HCT116 (cell line): ENCODE results near the gene DNASE1L1.

Experiments
- EZH2 ChIP-seq: fragments of 200-600 bp; sonication (generic); IDR thresholded peaks from 2 replicates; pipeline ENCODE4 v1.6.1; 2017; ENCODE audit warnings: antibody characterized with exemption, mixed run types
- EZH2phosphoT487 ChIP-seq: fragments of 200-600 bp; IDR thresholded peaks from 2 replicates; pipeline ENCODE4 v1.6.1; 2018; ENCODE audit warnings: antibody characterized with exemption, borderline replicate concordance
- POLR2A ChIP-seq: IDR thresholded peaks from 2 replicates; pipeline ENCODE4 v1.7.0; 2011; ENCODE audit warnings: borderline replicate concordance; ENCODE audit not compliant: insufficient read depth, insufficient read length; ENCODE audit errors: extremely low read depth
- POLR2AphosphoS5 ChIP-seq: IDR thresholded peaks from 2 replicates; pipeline ENCODE4 v1.6.1; 2011; ENCODE audit warnings: mild to moderate bottlenecking, low read depth, low read length, moderate library complexity
- RAD21 ChIP-seq: IDR thresholded peaks from 2 replicates; pipeline ENCODE4 v1.6.1; 2012; ENCODE audit warnings: low read depth, mild to moderate bottlenecking
- YY1 ChIP-seq: IDR thresholded peaks from 2 replicates; pipeline ENCODE4 v1.6.1; 2011; ENCODE audit warnings: low read length, low read depth, moderate library complexity, mild to moderate bottlenecking; ENCODE audit not compliant: insufficient replicate concordance; ENCODE audit errors: extremely low read depth
- ZBTB33 ChIP-seq: IDR thresholded peaks from 2 replicates; pipeline ENCODE4 v1.6.1; 2011; ENCODE audit warnings: mild to moderate bottlenecking, low read length, moderate library complexity; ENCODE audit not compliant: insufficient replicate concordance; ENCODE audit errors: extremely low read depth
- TF ChIP-seq, protein P1 (sequence below), 3 experiments: fragments of 200-600 bp in 1 of 3; sonication (generic) in 1 of 3; IDR thresholded peaks in 2 of 3; conservative IDR thresholded peaks in 1 of 3; 2 replicates each; pipeline ENCODE4 v1.5.1; 2012 to 2017; ENCODE audit warnings: low read depth in 2 of 3, low read length in 2 of 3, antibody characterized with exemption in 1 of 3, borderline replicate concordance in 1 of 3, control low read depth in 1 of 3, mild to moderate bottlenecking in 1 of 3, mixed read lengths in 1 of 3, mixed run types in 1 of 3, moderate library complexity in 1 of 3; ENCODE audit not compliant: insufficient read depth in 1 of 3

- TF ChIP-seq, protein P1, sequence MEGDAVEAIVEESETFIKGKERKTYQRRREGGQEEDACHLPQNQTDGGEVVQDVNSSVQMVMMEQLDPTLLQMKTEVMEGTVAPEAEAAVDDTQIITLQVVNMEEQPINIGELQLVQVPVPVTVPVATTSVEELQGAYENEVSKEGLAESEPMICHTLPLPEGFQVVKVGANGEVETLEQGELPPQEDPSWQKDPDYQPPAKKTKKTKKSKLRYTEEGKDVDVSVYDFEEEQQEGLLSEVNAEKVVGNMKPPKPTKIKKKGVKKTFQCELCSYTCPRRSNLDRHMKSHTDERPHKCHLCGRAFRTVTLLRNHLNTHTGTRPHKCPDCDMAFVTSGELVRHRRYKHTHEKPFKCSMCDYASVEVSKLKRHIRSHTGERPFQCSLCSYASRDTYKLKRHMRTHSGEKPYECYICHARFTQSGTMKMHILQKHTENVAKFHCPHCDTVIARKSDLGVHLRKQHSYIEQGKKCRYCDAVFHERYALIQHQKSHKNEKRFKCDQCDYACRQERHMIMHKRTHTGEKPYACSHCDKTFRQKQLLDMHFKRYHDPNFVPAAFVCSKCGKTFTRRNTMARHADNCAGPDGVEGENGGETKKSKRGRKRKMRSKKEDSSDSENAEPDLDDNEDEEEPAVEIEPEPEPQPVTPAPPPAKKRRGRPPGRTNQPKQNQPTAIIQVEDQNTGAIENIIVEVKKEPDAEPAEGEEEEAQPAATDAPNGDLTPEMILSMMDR (IDR thresholded peaks at IDR 0.05 in 2 of 3, conservative IDR thresholded peaks at IDR 0.05 in 1 of 3; ENCODE audit: borderline replicate concordance in 1 of 3, insufficient read depth in 1 of 3, low read depth in 2 of 3, low read length in 2 of 3), result no peak
- TF ChIP-seq ZBTB33 (no peak), POLR2A (no peak), POLR2AphosphoS5 (peak; percentile 52; the same call in 1 of the 2 replicates), EZH2phosphoT487 (no peak), YY1 (no peak), RAD21 (no peak), EZH2 (no peak)
Measured at GRCh38 chrX:154411981-154412340, 2.9 kb upstream of the DNASE1L1 start.
